HCT116 (cell line): ENCODE results near the gene PSMB7. TPM values are rescaled to one million over a fixed set of nuclear protein-coding genes. Genes with fewer than 3 reads are reported as not detected.

ENCODE experiments used
- ATAC-seq: fragments of 200-7000 bp; cut with Tn5 transposase; 2 replicates; pipeline ENCODE4 v1.9.1; 2020; ENCODE audit warnings: mild to moderate bottlenecking, moderate library complexity
- BruUV-seq: library from RNA; stranded (reverse); fragments of 400-500 nt; replicated peaks from 2 replicates; lab custom pipeline; 2021; lab: Mats Ljungman, UMichigan
- CTCF ChIA-PET: fragments of 300-600 bp; sonication (Branson Sonifier 250); formaldehyde crosslinking; loops from one replicate; lab custom pipeline; 2021; ENCODE audit warnings: antibody characterized with exemption; lab: Charles Lee
- POLR2A ChIA-PET: fragments of 300-600, 350-600 bp; sonication (Branson Sonifier 250); formaldehyde crosslinking; loops from one replicate; lab custom pipeline; 2021; ENCODE audit warnings: antibody characterized with exemption; lab: Charles Lee
- RAD21 ChIA-PET, 2 experiments: fragments of 300-600 bp; sonication (Branson Sonifier 250); formaldehyde crosslinking; loops; one replicate each; lab custom pipeline; 2023; ENCODE audit warnings: low total read pairs in 2 of 2; ENCODE audit not compliant: uncharacterized antibody in 2 of 2, unreplicated experiment in 2 of 2, low non-redundant PET in 1 of 2; lab: Charles Lee
- DNase-seq: peaks from one replicate; pipeline ENCODE4 v3.0.0-alpha.2; 2010; ENCODE audit warnings: low read depth, low spot score
- H2AFZ ChIP-seq: fragments of 200-600 bp; shearing (Covaris generic), sonication (generic); 2 replicates; pipeline ENCODE4 v1.6.1; 2017; ENCODE audit warnings: low read depth, mixed run types, mixed read lengths, antibody characterized with exemption, low read length; ENCODE audit not compliant: poor library complexity, severe bottlenecking
- H3K27ac ChIP-seq: 2 replicates; pipeline ENCODE4 v1.5.1; 2012; ENCODE audit warnings: low read depth, low read length
- H3K27me3 ChIP-seq: fragments of 200-600 bp; sonication (generic); 2 replicates; pipeline ENCODE4 v1.6.1; 2016; ENCODE audit warnings: mixed run types, low read length, mixed read lengths; ENCODE audit not compliant: insufficient read depth
- H3K36me3 ChIP-seq, 2 experiments: fragments of 200-500 bp in 1 of 2; fragments of 200-600 bp in 1 of 2; sonication (Bioruptor generic) in 1 of 2; sonication (generic) in 1 of 2; 2 replicates each; pipeline versions ENCODE4 v1.5.1 to v1.6.1; 2014 to 2016; ENCODE audit warnings: low read length in 2 of 2, inconsistent platforms in 1 of 2, mixed read lengths in 1 of 2, mixed run types in 1 of 2; ENCODE audit not compliant: insufficient read depth in 2 of 2, control insufficient read depth in 1 of 2
- H3K4me1 ChIP-seq, 2 experiments: fragments of 200-600 bp in 1 of 2; sonication (generic) in 1 of 2; 2 replicates each; pipeline versions ENCODE4 v1.5.1 to v1.6.1; 2012 to 2017; ENCODE audit warnings: low read length in 2 of 2, inconsistent platforms in 1 of 2, mild to moderate bottlenecking in 1 of 2, mixed read lengths in 1 of 2, mixed run types in 1 of 2, moderate library complexity in 1 of 2; ENCODE audit not compliant: insufficient read depth in 2 of 2, control insufficient read depth in 1 of 2
- H3K4me2 ChIP-seq: fragments of 200-600 bp; sonication (generic); 2 replicates; pipeline ENCODE4 v1.6.1; 2017; ENCODE audit warnings: mixed run types, low read length, mixed read lengths
- H3K4me3 ChIP-seq, 2 experiments: fragments of 200-600 bp in 1 of 2; sonication (generic) in 1 of 2; replicated peaks in 1 of 2; 2 replicates each; pipeline ENCODE4 v1.5.1; 2011 to 2016; ENCODE audit warnings: low read length in 2 of 2, control low read depth in 1 of 2, low read depth in 1 of 2, mild to moderate bottlenecking in 1 of 2, mixed read lengths in 1 of 2, mixed run types in 1 of 2
- H3K79me2 ChIP-seq: fragments of 200-600 bp; sonication (generic); 2 replicates; pipeline ENCODE4 v1.6.1; 2017; ENCODE audit warnings: mild to moderate bottlenecking, mixed run types, low read length, moderate library complexity, mixed read lengths; ENCODE audit not compliant: insufficient read depth
- H3K9ac ChIP-seq: fragments of 200-600 bp; sonication (generic); 2 replicates; pipeline ENCODE4 v1.6.1; 2016; ENCODE audit warnings: low read length, mixed read lengths
- H3K9me2 ChIP-seq: fragments of 200-600 bp; sonication (generic), shearing (Covaris generic); 2 replicates; pipeline ENCODE4 v1.6.1; 2017; ENCODE audit warnings: mixed run types, mild to moderate bottlenecking, moderate library complexity; ENCODE audit not compliant: insufficient read depth
- H3K9me3 ChIP-seq, 2 experiments: fragments of 200-500 bp in 1 of 2; fragments of 200-600 bp in 1 of 2; sonication (Bioruptor generic) in 1 of 2; sonication (generic) in 1 of 2; 2 replicates each; pipeline ENCODE4 v1.6.1; 2014 to 2017; ENCODE audit warnings: low read length in 2 of 2, mixed read lengths in 2 of 2, inconsistent platforms in 1 of 2, low read depth in 1 of 2, mild to moderate bottlenecking in 1 of 2, mixed run types in 1 of 2, moderate library complexity in 1 of 2; ENCODE audit not compliant: control insufficient read depth in 1 of 2, insufficient read depth in 1 of 2
- H4K20me1 ChIP-seq: fragments of 200-600 bp; sonication (generic), shearing (Covaris generic); 2 replicates; pipeline ENCODE4 v1.6.1; 2017; ENCODE audit warnings: mixed run types, mild to moderate bottlenecking, moderate library complexity; ENCODE audit not compliant: insufficient read depth
- CEBPB ChIP-seq: IDR thresholded peaks from 2 replicates; pipeline ENCODE4 v1.6.1; 2012; ENCODE audit warnings: low read depth
- EGR1 ChIP-seq: IDR thresholded peaks from 2 replicates; pipeline ENCODE4 v1.6.1; 2012; ENCODE audit warnings: low read depth
- ELF1 ChIP-seq: IDR thresholded peaks from 2 replicates; pipeline ENCODE4 v1.6.1; 2012; ENCODE audit warnings: low read depth, borderline replicate concordance
- EZH2phosphoT487 ChIP-seq: fragments of 200-600 bp; IDR thresholded peaks from 2 replicates; pipeline ENCODE4 v1.6.1; 2018; ENCODE audit warnings: antibody characterized with exemption, borderline replicate concordance
- FOSL1 ChIP-seq: IDR thresholded peaks from 2 replicates; pipeline ENCODE4 v1.6.1; 2012; ENCODE audit warnings: low read depth
- JUND ChIP-seq: IDR thresholded peaks from 2 replicates; pipeline ENCODE4 v1.6.1; 2012
- POLR2A ChIP-seq: IDR thresholded peaks from 2 replicates; pipeline ENCODE4 v1.7.0; 2011; ENCODE audit warnings: borderline replicate concordance; ENCODE audit not compliant: insufficient read depth, insufficient read length; ENCODE audit errors: extremely low read depth
- POLR2AphosphoS5 ChIP-seq: IDR thresholded peaks from 2 replicates; pipeline ENCODE4 v1.6.1; 2011; ENCODE audit warnings: mild to moderate bottlenecking, low read depth, low read length, moderate library complexity
- RAD21 ChIP-seq: IDR thresholded peaks from 2 replicates; pipeline ENCODE4 v1.6.1; 2012; ENCODE audit warnings: low read depth, mild to moderate bottlenecking
- SP1 ChIP-seq: IDR thresholded peaks from 2 replicates; pipeline ENCODE4 v1.6.1; 2012; ENCODE audit warnings: low read depth
- SRF ChIP-seq: IDR thresholded peaks from 2 replicates; pipeline ENCODE4 v1.6.1; 2012; ENCODE audit warnings: low read depth
- TCF7L2 ChIP-seq: IDR thresholded peaks from 2 replicates; pipeline ENCODE4 v1.7.0; 2011; ENCODE audit warnings: borderline replicate concordance, inconsistent platforms; ENCODE audit not compliant: insufficient read depth, insufficient read length; ENCODE audit errors: extremely low read depth
- YY1 ChIP-seq: IDR thresholded peaks from 2 replicates; pipeline ENCODE4 v1.6.1; 2011; ENCODE audit warnings: low read length, low read depth, moderate library complexity, mild to moderate bottlenecking; ENCODE audit not compliant: insufficient replicate concordance; ENCODE audit errors: extremely low read depth
- ZNF274 ChIP-seq: fragments of 200-500 bp; sonication (Bioruptor generic); IDR thresholded peaks from 2 replicates; pipeline ENCODE4 v1.6.1; 2014; ENCODE audit warnings: mild to moderate bottlenecking, low read depth, low read length, inconsistent platforms
- intact Hi-C: fragments of 100-400 bp; cut with micrococcal nuclease; formaldehyde crosslinking; loops from 2 replicates; pipeline ENCODE4 v1.10.0; 2022
- total RNA-seq: library from RNA; stranded (reverse); gene quantifications from one replicate; pipeline ENCODE4 v1.2.1, GENCODE V29; 2021; ENCODE audit not compliant: unreplicated experiment
- TF ChIP-seq, protein P1 (sequence below): IDR thresholded peaks from 2 replicates; pipeline ENCODE4 v1.6.1; 2012; ENCODE audit warnings: low read depth
- TF ChIP-seq, protein P2 (sequence below), 3 experiments: fragments of 200-600 bp in 1 of 3; sonication (generic) in 1 of 3; IDR thresholded peaks in 2 of 3; conservative IDR thresholded peaks in 1 of 3; 2 replicates each; pipeline ENCODE4 v1.5.1; 2012 to 2017; ENCODE audit warnings: low read depth in 2 of 3, low read length in 2 of 3, antibody characterized with exemption in 1 of 3, borderline replicate concordance in 1 of 3, control low read depth in 1 of 3, mild to moderate bottlenecking in 1 of 3, mixed read lengths in 1 of 3, mixed run types in 1 of 3, moderate library complexity in 1 of 3; ENCODE audit not compliant: insufficient read depth in 1 of 3
- TF ChIP-seq, protein P3 (sequence below): IDR thresholded peaks from 2 replicates; pipeline ENCODE4 v1.6.1; 2011; ENCODE audit warnings: mild to moderate bottlenecking, low read length, moderate library complexity; ENCODE audit not compliant: insufficient replicate concordance; ENCODE audit errors: extremely low read depth

Gene PSMB7
- total RNA-seq, 1 experiment from 2014 or later, result 222 TPM

DNA sequence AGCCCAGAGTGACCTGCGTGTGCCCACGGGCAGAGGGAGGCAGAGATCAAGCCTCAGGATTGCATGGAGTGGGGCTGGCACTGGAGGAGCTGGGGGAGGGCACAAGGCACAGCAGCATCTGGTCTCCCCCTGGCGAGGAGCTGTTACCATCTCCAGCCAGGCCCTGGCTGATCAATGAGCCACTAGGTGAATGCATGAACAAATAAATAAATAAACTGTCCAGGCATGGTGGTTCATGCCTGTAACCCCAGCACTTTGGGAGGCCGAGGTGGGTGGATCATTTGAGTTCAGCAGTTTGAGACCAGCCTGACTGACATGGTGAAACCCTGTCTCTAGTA, 14.3 kb upstream of the PSMB7 start:
- no TSS peak for BruUV-seq
- ChIA-PET RAD21 (no interaction called here), POLR2A (no interaction called here), CTCF (interaction anchor here (0.8 to 1.8 kb wide), 2 partner anchors 12 to 107 kb away, joined by 3 to 4 read pairs; no protein-coding TSS in a partner anchor)
- Histone ChIP-seq H3K4me3 (no peak overlapping the region), H3K36me3 (no peaks in the 10 kb centered on the region), H3K79me2 (no peaks in the 10 kb centered on the region), H3K27me3 (no peaks in the 10 kb centered on the region), H3K9me2 (no peaks in the 10 kb centered on the region), H3K4me1 (no peaks in the 10 kb centered on the region), H3K27ac (no peak overlapping the region), H3K9ac (no peak overlapping the region), H4K20me1 (no peaks in the 10 kb centered on the region), H3K9me3 (no peaks in the 10 kb centered on the region), H2AFZ (no peak overlapping the region), H3K4me2 (no peak overlapping the region)
- ATAC-seq (no peak), DNase-seq (no peak)
- TF ChIP-seq, protein P1, sequence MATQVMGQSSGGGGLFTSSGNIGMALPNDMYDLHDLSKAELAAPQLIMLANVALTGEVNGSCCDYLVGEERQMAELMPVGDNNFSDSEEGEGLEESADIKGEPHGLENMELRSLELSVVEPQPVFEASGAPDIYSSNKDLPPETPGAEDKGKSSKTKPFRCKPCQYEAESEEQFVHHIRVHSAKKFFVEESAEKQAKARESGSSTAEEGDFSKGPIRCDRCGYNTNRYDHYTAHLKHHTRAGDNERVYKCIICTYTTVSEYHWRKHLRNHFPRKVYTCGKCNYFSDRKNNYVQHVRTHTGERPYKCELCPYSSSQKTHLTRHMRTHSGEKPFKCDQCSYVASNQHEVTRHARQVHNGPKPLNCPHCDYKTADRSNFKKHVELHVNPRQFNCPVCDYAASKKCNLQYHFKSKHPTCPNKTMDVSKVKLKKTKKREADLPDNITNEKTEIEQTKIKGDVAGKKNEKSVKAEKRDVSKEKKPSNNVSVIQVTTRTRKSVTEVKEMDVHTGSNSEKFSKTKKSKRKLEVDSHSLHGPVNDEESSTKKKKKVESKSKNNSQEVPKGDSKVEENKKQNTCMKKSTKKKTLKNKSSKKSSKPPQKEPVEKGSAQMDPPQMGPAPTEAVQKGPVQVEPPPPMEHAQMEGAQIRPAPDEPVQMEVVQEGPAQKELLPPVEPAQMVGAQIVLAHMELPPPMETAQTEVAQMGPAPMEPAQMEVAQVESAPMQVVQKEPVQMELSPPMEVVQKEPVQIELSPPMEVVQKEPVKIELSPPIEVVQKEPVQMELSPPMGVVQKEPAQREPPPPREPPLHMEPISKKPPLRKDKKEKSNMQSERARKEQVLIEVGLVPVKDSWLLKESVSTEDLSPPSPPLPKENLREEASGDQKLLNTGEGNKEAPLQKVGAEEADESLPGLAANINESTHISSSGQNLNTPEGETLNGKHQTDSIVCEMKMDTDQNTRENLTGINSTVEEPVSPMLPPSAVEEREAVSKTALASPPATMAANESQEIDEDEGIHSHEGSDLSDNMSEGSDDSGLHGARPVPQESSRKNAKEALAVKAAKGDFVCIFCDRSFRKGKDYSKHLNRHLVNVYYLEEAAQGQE, result no peak
- TF ChIP-seq RAD21 (no peak), POLR2AphosphoS5 (no peak), TCF7L2 (no peak), EGR1 (no peak), CEBPB (no peak), FOSL1 (no peak), EZH2phosphoT487 (no peak), SP1 (no peak), JUND (no peak), YY1 (no peak), POLR2A (no peak), ZNF274 (no peak), SRF (no peak), ELF1 (no peak)
- TF ChIP-seq, protein P2, sequence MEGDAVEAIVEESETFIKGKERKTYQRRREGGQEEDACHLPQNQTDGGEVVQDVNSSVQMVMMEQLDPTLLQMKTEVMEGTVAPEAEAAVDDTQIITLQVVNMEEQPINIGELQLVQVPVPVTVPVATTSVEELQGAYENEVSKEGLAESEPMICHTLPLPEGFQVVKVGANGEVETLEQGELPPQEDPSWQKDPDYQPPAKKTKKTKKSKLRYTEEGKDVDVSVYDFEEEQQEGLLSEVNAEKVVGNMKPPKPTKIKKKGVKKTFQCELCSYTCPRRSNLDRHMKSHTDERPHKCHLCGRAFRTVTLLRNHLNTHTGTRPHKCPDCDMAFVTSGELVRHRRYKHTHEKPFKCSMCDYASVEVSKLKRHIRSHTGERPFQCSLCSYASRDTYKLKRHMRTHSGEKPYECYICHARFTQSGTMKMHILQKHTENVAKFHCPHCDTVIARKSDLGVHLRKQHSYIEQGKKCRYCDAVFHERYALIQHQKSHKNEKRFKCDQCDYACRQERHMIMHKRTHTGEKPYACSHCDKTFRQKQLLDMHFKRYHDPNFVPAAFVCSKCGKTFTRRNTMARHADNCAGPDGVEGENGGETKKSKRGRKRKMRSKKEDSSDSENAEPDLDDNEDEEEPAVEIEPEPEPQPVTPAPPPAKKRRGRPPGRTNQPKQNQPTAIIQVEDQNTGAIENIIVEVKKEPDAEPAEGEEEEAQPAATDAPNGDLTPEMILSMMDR (IDR thresholded peaks at IDR 0.05 in 2 of 3, conservative IDR thresholded peaks at IDR 0.05 in 1 of 3; ENCODE audit: borderline replicate concordance in 1 of 3, insufficient read depth in 1 of 3, low read depth in 2 of 3, low read length in 2 of 3), result no peak
- TF ChIP-seq, protein P3, sequence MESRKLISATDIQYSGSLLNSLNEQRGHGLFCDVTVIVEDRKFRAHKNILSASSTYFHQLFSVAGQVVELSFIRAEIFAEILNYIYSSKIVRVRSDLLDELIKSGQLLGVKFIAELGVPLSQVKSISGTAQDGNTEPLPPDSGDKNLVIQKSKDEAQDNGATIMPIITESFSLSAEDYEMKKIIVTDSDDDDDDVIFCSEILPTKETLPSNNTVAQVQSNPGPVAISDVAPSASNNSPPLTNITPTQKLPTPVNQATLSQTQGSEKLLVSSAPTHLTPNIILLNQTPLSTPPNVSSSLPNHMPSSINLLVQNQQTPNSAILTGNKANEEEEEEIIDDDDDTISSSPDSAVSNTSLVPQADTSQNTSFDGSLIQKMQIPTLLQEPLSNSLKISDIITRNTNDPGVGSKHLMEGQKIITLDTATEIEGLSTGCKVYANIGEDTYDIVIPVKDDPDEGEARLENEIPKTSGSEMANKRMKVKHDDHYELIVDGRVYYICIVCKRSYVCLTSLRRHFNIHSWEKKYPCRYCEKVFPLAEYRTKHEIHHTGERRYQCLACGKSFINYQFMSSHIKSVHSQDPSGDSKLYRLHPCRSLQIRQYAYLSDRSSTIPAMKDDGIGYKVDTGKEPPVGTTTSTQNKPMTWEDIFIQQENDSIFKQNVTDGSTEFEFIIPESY, result no peak
- intact Hi-C loops, result no loop called here
